DLD1 (cell line): ENCODE data around the gene COX15.
"Not testable (repeated sequence)": the region's sequence is repeated elsewhere in the genome, so short reads cannot be mapped to it uniquely, and the experiment has no call there.

Source experiments
- in situ Hi-C: cut with HindIII; loops from 2 replicates; pipeline ENCODE4 v1.10.0; 2017; ENCODE audit warnings: low sequenced_read_pairs

COX15 gene

GRCh38 chr10:99732033-99732842 lies at the start of gene COX15, which contains the start of gene CUTC:
Gene COX15, minus strand, starts transcription at chr10:99732127. Its CDS starts 78 bp downstream, at chr10:99732049.
Gene CUTC, plus strand, starts transcription at chr10:99732234. Its CDS starts 115 bp downstream, at chr10:99732349.
- in situ Hi-C loops: no loop called here

- in situ Hi-C loops: no loop called here
Measured at GRCh38 chr10:99779335-99779734, 47.4 kb upstream of the COX15 start.

- in situ Hi-C loops: no loop called here
Measured at GRCh38 chr10:99777918-99778714, 46.2 kb upstream of the COX15 start.

GRCh38 chr10:99775850-99776249 lies 43.9 kb upstream of the COX15 start:
- in situ Hi-C loops: no loop called here

- in situ Hi-C loops: no loop called here
Measured at GRCh38 chr10:99770408-99771045, 38.6 kb upstream of the COX15 start.

- in situ Hi-C loops: no loop called here
Measured at GRCh38 chr10:99769706-99770105, 37.8 kb upstream of the COX15 start.

- in situ Hi-C loops: no loop called here
Measured at GRCh38 chr10:99768556-99768955, 36.6 kb upstream of the COX15 start.

- in situ Hi-C loops: no loop called here
Measured at GRCh38 chr10:99767901-99768300, 36.0 kb upstream of the COX15 start.

- in situ Hi-C loops: no loop called here
Measured at GRCh38 chr10:99766302-99766681, 34.4 kb upstream of the COX15 start.

- in situ Hi-C loops: no loop called here
Measured at GRCh38 chr10:99765672-99766301, 33.9 kb upstream of the COX15 start.

- in situ Hi-C loops: no loop called here
Measured at GRCh38 chr10:99761365-99761764, 29.4 kb upstream of the COX15 start.

- in situ Hi-C loops: no loop called here
Measured at GRCh38 chr10:99760321-99760720, 28.4 kb upstream of the COX15 start.

GRCh38 chr10:99758211-99758891 lies 26.4 kb upstream of the COX15 start:
- in situ Hi-C loops: no loop called here

GRCh38 chr10:99756159-99756558 lies 24.2 kb upstream of the COX15 start:
- in situ Hi-C loops: no loop called here

GRCh38 chr10:99754670-99755069 lies 22.7 kb upstream of the COX15 start:
- in situ Hi-C loops: no loop called here

GRCh38 chr10:99750641-99751040 lies 18.7 kb upstream of the COX15 start:
- in situ Hi-C loops: no loop called here

- in situ Hi-C loops: no loop called here
Measured at GRCh38 chr10:99748823-99749451, 17.0 kb upstream of the COX15 start.

- in situ Hi-C loops: not testable (repeated sequence)
Measured at GRCh38 chr10:99746166-99746565, 14.2 kb upstream of the COX15 start.

- in situ Hi-C loops: no loop called here
Measured at GRCh38 chr10:99743841-99744240, 11.9 kb upstream of the COX15 start.

GRCh38 chr10:99742701-99743100 lies 10.8 kb upstream of the COX15 start:
- in situ Hi-C loops: no loop called here
